Thyroid gland (tissue), 4 donors: Measurements from ENCODE around the gene MICU1.

Experiments used
- CTCF ChIP-seq, 6 experiments: fragments of 200-600 bp in 3 of 6; fragments of 450-650 bp in 3 of 6; sonication (generic) in 3 of 6; IDR thresholded peaks; one replicate each; pipeline ENCODE4 v1.5.1; 2016 to 2019; ENCODE audit warnings: antibody characterized with exemption in 6 of 6, mild to moderate bottlenecking in 2 of 6, inconsistent platforms in 1 of 6, moderate library complexity in 1 of 6
- POLR2A ChIP-seq, 2 donors: fragments of 450-650 bp; IDR thresholded peaks; one replicate each; pipeline ENCODE4 v1.6.1; 2017; ENCODE audit warnings: antibody characterized with exemption in 2 of 2, mild to moderate bottlenecking in 2 of 2, moderate library complexity in 1 of 2

GRCh38 chr10:72638586-72639440 lies 12.9 kb upstream of the MICU1 start:
- no peak for TF ChIP-seq POLR2A (IDR thresholded peaks at IDR 0.05)
- TF ChIP-seq CTCF (IDR thresholded peaks at IDR 0.05), result no peak
